Measurements from ENCODE around the gene SH2D6.
"Not testable (repeated sequence)": the region's sequence is repeated elsewhere in the genome, so short reads cannot be mapped to it uniquely, and the experiment has no call there.

The SH2D6 gene

DNA sequence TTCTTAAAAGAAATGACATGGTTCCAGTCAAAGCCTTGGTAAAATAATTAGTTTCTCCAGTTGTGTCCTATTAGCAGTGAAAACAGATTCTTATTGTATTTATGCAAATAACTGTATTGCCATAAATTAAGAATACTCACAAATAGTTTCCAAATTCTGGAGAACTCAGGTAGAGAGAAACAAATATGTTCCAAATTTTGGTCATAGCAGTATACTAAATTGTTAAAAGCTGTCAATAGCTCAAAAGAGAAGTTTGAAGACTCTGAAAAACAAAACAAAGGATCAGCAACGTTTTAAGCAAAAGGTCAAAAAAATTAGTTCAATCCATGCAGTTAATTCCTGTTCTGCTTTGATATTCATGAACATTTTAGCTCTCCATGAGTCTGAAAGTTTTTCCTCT is 38.5 kb upstream of the SH2D6 start:
- H3K27ac ChIP-seq: no peak overlapping the region
- TF ChIP-seq, protein P1, sequence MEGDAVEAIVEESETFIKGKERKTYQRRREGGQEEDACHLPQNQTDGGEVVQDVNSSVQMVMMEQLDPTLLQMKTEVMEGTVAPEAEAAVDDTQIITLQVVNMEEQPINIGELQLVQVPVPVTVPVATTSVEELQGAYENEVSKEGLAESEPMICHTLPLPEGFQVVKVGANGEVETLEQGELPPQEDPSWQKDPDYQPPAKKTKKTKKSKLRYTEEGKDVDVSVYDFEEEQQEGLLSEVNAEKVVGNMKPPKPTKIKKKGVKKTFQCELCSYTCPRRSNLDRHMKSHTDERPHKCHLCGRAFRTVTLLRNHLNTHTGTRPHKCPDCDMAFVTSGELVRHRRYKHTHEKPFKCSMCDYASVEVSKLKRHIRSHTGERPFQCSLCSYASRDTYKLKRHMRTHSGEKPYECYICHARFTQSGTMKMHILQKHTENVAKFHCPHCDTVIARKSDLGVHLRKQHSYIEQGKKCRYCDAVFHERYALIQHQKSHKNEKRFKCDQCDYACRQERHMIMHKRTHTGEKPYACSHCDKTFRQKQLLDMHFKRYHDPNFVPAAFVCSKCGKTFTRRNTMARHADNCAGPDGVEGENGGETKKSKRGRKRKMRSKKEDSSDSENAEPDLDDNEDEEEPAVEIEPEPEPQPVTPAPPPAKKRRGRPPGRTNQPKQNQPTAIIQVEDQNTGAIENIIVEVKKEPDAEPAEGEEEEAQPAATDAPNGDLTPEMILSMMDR (conservative IDR thresholded peaks at IDR 0.05): no peak

DNA sequence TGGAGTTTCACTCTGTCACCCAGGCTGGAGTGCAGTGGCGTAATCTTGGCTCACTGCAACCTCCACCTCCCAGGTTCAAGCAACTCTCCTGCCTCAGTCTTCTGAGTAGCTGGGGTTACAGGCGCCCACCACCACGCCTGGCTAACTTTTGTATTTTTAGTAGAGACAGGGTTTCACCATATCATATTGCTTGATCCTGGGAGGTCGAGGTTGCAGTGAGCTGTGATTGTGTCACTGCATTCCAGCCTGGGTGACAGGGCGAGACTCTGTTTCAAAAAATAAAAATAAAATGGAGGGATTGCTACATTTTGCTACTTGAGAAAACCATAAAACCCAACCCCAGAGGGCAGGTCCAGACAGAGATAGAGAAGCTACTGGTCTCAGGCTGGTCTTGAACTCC is 35.4 kb upstream of the SH2D6 start:
- not testable (repeated sequence) for H3K27ac ChIP-seq

DNA sequence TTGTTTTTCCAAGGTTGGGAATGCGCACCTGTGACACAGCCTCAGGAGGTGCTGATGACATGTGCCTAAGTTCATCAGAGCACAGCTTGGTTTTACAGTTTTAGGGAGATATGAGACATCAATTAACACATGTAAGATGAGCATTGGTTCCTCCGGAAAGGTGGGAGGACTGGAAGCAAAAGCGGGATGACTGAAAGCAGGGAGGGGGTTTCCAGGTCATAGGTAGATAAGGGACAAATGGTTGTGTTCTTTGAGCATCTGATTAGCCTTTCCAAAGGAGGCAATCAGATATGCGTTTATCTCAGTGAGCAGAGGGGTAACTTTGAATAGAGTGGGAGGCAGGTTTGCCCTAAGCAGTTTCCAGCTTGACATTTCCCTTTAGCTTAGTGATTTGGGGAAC is 34.7 kb upstream of the SH2D6 start:
- H3K27ac ChIP-seq: no peak overlapping the region
- TF ChIP-seq, protein P1 (conservative IDR thresholded peaks at IDR 0.05): no peak

DNA sequence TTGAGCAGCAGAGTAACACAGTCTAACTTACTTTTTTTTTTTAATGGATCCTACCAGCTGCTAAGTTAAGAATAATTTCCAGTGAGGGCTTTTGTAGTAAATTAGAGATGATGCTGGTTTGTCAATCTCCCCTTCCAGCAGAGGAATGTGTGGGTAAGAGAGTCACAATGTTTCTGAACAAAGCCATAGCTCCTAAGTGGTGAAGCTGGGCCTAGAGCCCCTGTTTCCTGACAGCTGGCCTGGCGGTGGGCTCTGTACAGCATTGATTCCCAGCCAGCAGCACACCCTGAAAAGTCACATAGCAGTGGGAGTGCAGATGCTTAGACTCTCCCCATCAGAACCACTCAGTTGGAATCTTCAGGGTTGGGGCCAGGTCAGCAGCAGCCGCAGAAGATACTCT is 32.8 kb upstream of the SH2D6 start:
- TF ChIP-seq, protein P1 (conservative IDR thresholded peaks at IDR 0.05): no peak
- H3K27ac ChIP-seq: no peak overlapping the region

DNA sequence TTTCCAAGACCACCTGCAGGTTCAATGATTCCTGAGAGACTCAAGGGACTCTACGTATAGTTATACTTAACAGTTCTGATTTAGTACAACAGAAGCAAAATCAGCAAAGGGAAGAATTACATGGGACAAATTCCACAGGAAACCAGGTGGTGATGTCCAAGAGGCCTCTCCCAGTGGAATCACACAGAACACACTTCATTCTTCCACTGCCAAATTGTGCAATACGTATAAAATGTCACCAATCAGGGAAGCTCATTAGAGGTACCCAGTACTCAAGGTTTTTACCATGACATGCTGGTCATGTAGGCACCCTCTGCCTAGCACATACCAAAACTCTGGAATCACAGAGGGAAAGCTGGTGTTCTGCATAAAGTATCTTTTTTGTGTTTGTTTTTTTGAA is 30.8 kb upstream of the SH2D6 start:
- no peak overlapping the region for H3K27ac ChIP-seq
- TF ChIP-seq, protein P1 (conservative IDR thresholded peaks at IDR 0.05): no peak

DNA sequence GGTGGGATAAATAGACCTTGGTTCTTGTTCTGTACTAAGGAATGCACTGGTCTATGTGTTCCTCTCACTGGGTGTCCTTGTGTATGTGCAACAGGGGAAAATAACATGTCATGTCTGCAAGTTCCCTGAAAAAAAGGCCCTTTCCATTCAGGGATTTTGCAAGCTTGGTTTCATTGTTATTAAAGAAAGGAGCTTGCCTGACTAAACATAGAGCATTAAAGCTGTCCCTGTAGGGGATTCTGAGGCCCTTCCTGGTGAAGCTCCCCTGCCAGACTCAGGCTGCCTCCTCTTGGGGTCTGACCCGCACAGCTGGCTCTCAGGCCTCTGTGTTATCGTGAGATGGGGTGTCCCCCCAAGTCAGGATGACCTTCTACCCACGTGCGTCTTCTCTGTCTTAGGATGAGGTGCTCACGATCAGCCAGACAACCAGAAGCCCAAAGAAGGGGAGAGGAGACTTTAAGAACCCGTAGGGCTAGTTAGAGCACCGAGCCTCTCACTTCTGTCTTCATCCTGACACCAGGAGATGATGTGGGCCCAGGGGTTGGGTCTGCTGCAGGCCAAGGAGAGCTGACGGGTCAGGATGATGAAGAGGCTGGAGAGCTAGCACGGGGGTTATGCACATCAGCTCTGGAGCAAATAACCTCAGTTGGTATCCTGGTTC is 29.5 kb upstream of the SH2D6 start:
- TF ChIP-seq, protein P1 (conservative IDR thresholded peaks at IDR 0.05): no peak
- H3K27ac ChIP-seq: no peak overlapping the region

DNA sequence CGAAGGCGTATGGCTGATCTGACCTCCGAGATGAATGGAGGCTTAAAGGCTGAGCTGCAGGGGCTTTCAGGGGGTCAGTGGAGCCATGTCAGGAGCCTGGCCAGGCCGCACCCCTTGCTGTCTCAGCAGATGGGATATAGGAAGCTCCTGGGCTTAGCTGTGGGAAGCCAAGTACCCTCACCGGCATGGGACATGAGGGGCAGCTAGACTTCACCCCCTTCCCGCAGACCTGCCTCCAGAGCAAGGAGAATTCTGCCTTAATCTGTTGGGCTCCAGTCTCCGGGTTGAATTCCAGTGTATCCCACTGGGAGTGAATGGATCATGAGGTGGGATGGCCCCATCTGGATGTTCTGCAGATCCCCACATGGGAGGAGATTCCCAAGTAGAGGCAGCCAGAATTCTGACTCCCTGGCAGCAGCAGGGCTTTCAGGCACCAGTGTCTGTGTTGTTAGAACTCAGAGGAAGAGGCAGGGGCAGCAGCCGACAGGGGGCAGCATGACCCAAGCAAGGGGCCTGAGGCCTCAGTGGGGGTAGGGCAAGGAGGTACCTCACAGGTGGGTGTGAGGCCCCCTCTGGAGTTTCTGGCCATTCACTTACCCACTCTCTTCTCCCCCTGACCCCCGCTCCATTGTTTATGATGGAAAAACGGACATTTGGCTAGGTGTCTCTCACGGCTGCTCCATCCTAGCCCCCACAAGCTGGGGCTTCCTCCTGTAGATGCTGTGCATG is 27.4 kb upstream of the SH2D6 start:
- TF ChIP-seq, protein P1 (conservative IDR thresholded peaks at IDR 0.05): peak; percentile 2
- no peak overlapping the region for H3K27ac ChIP-seq

DNA sequence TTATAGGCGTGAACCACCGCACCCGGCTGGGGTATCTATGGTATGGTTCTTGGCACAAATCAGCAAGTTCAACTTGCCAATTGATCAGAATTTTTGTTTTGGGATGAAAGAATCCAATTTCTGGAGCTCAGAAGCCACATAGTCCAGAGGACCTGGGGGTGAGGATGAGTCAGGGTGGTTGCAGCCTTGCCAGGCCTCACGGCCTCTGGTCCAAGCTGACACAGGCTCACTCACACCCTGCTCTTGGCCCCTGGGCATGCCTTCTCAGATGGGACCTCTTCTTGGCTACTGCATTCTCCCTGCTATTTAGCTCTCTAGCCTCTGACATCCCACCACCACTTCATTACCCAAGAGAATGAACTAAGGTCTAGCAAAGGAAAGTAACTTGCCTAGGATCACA is 24.7 kb upstream of the SH2D6 start:
- peak overlapping the region; percentile 99 for H3K27ac ChIP-seq
- TF ChIP-seq, protein P1 (conservative IDR thresholded peaks at IDR 0.05): no peak
